ENCODE measurements around the gene NTN4.

- TF ChIP-seq CTCF (IDR thresholded peaks at IDR 0.05), result peak; percentile 54 to 88 (median 70)
- no peak for TF ChIP-seq POLR2A (IDR thresholded peaks at IDR 0.05)
Measured at GRCh38 chr12:95815632-95816212, 25.2 kb upstream of the NTN4 start.

All from ovary (tissue), 3 donors.